ENCODE measurements around the gene SLC2A4.

The SLC2A4 gene

DNA sequence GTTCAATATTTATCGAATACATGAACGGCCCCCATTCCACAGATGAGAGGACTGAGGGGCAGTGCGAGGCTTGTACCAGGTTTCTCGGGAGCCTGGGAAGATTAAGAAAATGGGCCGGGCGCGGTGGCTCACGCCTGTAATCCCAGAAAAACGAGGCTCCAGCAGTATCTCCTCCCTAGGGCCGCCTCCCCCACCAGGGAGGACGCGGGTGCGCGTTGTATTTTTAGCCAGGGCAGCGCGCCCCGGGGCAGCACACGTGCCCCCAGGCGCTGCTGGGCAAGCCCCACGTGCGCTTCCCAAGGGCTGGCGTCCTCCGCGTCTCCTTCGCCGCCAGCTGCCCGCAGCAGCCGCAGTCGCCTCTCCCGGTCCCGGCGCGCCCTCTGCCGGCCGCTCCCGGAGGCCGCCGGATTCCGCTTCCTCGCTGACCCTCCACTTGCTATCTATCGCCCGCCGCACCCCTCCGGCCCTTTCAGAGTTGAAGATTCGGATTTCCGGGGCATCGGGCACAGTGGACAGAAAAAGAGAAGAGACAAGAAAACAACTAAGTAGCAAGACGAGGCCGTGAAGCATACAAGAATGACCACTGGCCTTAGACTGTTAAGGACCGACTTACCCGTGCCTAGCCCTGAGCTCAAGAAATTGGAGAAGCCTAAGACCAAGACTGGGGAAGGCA lies 14.8 kb downstream of the SLC2A4 start:
- in situ Hi-C loops (cut with HindIII; ENCODE audit: low sequenced_read_pairs) = no loop called here

DNA sequence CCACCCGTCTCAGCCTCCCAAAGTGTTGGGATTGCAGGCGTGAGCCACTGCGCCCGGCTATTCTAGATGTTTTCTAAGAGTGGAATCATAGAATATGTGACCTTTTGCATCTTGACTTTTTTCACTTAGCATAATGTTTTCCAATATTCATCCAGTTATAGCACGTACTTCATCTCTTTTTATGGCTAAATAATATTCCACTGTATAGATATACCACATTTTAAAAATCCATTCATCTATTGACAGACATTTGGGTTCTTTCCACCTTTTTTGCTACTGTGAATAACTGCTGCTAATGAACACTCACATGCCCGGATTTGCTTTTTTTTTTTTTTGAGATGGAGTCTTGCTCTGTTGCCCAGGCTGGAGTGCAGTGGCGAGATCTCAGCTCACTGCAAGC lies 22.7 kb downstream of the SLC2A4 start:
- in situ Hi-C loops (cut with HindIII; ENCODE audit: low sequenced_read_pairs) = loop anchor here (5.0 kb wide), 1 partner anchor 77 kb away; no protein-coding TSS in a partner anchor

DNA sequence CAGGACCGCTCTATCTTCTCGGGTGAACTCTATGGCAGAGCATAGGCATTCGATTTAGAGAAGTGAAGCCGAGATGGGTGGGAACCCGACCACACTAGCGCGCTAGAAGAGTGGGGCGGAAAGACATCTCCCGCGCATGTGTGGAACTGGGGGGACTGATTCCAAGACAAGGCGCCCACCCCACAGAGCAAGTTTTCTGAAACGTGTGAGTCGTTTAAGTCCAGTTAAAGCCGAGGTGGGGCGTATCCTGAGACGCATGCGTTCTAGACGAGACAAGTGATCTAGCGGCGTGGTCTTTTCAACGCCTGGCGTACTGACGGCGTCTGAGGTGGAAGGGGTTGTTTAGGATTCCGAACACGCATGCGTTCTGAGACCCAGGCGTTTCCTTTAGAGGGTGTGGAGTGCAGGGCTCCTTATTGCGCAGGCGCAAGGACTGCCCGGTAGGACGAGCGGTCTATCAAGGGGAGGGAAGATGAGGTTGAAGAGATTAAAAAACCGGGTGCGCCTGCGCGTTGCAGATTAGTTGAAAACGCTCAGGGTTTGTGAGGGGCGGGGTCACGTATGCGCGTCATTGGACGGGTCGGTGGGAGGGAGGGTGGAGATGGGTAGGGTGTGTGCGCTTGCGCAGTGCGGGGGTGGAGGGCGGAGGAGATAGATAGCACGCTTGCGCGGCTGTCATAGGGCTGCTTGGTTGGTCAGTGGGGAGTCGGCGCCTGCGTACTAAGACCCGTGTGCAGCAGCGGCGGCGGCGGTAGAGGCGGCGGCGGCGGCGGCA lies 25.6 kb downstream of the SLC2A4 start, which contains the start of gene EIF5A:
Gene EIF5A (plus strand): TSS at position 718 of the 775 bp plus-strand sequence. CDS start 2,008 bp downstream, outside the sequence.
- in situ Hi-C loops (cut with HindIII; ENCODE audit: low sequenced_read_pairs) = no loop called here

DNA sequence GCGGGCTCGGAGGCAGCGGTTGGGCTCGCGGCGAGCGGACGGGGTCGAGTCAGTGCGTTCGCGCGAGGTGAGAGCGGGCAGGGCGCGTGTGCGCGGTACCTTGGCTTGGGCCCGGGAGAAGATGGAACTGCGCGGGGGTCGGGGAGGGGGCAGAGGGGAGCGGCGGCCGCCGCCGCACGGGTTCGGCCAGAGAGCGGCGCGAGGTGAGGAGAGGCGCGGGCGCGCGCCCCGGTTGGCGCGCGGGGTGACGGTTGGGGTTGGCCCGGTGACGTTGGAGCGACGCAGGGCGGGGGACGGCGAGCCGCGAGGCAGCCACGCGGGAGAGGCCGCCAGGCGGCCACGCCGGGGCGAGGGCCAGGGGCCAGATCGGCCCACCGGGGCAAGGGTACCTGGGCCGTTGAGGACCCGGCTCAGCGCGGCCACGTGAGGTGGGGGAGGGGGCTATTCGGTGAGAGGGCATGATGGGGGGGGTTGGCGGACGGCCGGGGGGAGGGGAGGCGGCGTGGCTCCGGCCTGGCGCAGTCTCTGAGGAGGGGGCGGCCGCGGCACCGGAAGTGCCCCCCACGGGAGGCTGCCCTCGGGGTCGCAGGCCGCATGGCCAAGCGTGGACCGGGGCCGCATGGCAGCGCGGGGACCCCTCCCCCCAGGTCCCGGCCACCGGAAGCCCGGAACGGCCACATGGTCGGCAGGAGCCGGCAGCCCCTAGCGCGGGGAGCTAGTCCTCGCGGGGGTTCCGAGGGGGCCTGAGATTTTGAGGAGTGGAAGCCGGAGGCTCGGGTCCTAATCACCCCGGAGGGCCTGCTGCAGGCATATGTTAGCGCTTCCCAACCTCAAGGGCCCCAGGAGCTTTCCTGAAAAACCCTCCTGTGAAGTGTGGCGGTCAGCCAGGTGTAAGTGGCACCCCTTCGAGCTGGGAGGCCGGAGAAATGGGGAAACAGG lies 26.4 kb downstream of the SLC2A4 start:
- in situ Hi-C loops (cut with HindIII; ENCODE audit: low sequenced_read_pairs) = no loop called here

DNA sequence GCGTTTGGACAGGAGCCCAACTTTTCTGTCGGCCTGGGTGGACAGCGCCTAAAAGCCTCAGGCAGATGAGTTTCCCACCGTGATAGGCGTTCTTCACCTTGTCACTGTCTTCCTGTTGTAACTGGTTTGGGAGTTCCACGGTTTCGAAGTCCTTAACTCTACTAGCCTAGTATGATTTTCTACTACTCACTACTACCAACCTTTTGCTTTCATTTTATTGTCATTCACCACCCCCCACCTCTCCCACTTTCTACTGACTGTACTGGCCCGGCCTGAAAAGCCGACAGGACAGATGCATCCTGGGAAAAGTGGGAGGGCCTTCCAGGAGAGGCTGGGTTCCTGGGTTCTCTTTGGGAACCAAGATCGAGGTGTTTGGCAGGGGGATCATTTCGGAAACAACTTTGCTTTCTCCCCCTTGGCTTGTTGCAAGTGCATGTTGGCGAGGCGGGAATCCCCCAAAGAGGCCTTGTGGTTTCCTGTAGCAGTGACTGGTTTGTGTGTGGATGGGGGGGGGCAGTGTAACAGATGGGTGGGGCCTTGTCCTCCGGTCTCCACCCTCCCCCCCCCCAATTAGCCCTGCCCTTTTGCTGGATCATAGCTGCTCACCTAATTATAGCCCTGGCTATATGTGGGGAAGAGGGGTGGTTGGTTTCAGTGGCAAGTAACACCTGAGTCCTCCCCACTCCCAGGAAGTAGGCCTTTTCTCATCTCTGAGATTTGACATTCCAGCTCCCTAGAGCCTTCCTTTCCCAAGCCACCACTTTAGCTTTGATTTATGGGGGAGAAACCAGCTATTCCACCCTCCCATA lies 27.3 kb downstream of the SLC2A4 start:
- in situ Hi-C loops (cut with HindIII; ENCODE audit: low sequenced_read_pairs) = no loop called here

DNA sequence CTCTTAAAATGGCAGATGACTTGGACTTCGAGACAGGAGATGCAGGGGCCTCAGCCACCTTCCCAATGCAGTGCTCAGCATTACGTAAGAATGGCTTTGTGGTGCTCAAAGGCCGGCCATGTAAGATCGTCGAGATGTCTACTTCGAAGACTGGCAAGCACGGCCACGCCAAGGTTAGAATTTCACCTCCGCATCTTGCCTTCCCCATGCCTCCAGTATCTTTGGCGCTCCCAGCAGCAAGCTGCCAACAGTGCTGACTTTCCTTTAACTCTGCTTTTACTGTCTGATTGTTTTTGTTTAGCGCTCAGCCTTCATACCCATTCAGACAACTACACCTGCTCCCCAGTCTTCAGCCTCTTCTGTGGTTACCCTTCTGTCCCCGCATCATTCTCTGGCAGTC lies 28.1 kb downstream of the SLC2A4 start:
- in situ Hi-C loops (cut with HindIII; ENCODE audit: low sequenced_read_pairs) = no loop called here

DNA sequence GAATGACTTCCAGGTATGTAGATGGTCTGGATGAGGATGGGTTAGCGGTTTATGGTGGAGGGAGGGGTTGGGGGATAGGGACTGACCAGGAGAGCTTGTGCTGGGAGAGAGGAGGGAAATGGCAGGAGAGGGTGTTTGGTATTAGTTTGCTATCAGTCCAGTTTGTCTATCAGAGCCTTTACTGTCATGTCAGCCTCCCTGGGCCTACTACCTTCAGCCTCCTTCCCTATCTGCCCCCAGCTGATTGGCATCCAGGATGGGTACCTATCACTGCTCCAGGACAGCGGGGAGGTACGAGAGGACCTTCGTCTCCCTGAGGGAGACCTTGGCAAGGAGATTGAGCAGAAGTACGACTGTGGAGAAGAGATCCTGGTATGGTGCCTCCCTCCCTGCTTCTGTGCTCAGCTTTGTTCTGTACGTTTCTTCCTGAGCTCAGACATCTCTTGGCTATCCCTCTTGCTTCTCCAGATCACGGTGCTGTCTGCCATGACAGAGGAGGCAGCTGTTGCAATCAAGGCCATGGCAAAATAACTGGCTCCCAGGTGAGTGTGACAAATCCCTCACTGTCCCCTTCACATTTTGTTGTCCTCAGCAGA lies 29.7 kb downstream of the SLC2A4 start:
- in situ Hi-C loops (cut with HindIII; ENCODE audit: low sequenced_read_pairs) = no loop called here

DNA sequence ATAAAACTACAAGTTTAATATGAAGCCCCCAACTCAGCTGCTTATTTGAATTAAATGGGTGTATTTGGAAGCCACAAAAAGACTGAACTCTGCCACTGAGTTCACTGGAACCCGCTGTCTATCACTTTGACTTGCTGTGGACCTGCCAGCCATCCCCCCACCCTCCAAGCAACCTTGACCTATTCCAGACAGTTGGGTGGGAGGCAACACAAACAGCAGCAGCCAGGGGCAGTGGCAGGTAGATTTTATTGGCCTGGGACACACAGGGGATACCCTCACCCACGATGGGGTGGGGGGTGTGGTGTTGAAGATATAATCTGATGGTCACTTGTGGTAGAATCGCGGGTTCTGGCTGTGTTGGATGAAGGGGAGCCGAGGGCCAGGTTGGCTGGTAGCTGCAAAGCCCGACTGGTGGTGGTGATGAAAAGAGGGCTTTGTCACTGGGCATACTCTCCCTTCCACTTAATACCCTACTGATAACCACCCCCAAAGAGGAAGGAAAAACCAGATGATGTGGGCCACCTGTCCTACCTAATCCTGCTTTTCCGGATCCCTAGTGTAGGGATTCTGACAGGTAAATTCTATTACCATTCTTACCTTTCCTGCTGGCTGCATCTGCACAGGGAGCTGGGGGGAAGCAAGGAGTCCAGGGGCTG lies 31.0 kb downstream of the SLC2A4 start:
- in situ Hi-C loops (cut with HindIII; ENCODE audit: low sequenced_read_pairs) = no loop called here

DNA sequence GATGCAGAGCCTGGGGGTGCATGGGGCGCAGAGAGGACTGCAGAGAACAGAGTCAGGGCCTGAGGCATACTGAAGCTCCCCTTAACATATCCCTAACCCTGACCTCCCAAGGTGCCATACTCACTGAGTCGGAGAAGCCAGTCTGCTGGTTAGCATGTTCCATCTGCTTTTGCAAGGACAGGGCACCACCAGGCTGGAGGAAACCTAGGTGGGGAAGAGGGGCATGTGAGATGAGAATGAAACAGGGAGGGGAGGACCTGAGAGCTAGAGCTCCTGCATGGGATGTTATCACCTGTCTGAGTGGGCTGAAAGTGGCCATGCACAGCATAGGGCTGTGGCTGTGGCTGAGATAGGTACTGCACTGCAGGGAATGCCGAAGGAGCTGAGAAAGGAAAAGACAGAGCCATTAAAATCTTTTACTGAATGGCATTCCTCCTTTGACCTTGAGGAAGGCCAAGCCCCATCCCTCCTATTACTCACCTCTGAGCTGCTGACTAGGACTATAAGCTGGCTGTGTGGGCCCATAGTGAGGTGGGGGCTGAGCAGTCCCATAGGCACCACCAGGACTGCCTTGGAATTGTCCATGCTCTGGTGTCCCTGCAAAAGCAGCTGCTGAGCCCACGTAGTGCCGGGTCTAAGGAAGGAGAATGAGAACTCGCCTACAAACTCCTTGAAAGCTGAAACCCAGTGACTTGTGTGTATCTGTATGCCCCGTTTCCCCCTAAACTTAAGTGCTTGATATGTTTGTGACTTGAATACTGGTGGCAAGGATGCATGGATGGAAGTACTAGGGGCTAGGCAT lies 31.8 kb downstream of the SLC2A4 start:
- in situ Hi-C loops (cut with HindIII; ENCODE audit: low sequenced_read_pairs) = no loop called here

DNA sequence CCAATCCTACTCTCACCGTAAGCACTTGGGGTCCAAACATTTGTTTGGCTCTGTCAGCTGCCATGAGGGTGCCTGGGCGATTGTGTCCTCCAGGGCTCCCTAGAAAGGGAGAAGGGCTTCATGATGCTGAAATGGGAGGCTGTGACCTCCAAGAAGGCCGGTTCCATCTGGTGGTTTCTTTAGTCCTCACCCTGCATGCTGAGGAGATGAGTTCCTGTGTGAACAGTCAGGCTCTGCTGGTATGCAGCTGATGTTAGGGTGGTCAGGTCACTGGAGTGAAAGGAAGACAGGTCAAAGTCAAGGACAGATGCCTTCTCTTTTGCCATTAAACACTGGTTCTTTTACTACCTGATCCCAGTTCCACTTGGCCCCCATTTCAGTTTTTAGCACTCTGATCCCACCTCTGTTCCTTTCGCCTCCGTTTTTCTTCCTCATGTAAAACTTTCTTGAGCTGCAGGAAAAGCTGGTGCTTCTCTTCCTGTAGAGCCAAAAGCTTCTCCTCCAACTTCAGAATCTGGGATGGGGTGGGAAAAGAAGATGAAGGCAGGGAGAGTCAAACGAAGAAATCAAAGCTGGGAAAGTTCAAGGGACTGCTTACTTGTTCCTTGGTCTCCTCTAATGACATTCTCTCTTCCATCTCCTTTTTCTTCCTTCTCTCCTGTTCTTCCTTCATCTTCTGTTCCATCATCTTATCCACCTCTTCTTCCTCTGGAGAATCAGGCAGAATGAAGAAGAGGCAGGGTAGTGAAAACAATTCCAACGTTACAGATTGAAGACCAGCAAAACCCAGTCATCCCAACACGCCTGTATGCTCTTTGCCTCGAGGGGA lies 32.6 kb downstream of the SLC2A4 start:
- in situ Hi-C loops (cut with HindIII; ENCODE audit: low sequenced_read_pairs) = no loop called here

DNA sequence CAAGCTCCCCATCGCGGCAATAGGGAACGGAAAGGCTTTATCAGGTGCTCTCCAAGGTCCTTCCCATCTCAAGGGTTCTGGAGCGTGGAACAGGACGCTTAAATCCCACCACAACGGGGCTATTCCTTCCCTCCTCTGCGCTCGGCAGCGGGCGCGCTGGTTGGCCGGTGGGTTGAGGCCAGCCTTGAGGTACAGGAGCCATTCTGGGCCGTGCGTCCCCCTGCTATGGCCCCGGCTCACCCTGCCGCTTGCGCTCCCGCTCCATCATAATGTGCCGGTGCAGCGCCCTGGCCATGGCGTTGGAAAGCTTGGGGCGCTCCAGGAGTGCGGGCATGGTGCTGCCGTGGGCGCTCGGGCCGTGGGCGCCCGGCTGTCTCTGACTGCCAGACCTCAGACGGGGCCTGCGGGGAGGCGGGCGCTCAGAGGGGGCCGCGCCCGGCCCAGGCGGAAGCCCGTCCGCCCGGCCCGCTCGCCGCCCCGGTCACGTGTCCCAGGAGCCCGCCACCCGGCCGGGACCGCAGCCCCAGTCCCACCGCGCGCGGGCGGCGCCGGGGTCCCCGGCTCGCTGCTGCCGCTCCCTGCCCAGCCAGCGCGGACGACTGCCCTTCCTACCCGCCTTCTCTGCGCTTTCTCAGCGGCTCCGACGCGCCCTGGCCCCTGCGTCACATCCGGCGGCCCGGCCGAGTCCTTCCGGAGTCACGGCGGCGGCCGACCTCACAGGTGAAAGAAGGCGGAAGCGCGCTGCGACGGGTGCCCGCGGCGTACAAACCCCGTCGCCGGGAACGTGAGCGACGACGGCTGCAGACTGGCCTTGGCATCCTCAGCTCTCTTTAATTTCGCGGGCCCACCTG lies 33.4 kb downstream of the SLC2A4 start, which contains the start of gene GPS2:
Gene GPS2 (minus strand): TSS at position 642 of the 851 bp plus-strand sequence. CDS start 308 bp downstream, at position 334.
- in situ Hi-C loops (cut with HindIII; ENCODE audit: low sequenced_read_pairs) = no loop called here

DNA sequence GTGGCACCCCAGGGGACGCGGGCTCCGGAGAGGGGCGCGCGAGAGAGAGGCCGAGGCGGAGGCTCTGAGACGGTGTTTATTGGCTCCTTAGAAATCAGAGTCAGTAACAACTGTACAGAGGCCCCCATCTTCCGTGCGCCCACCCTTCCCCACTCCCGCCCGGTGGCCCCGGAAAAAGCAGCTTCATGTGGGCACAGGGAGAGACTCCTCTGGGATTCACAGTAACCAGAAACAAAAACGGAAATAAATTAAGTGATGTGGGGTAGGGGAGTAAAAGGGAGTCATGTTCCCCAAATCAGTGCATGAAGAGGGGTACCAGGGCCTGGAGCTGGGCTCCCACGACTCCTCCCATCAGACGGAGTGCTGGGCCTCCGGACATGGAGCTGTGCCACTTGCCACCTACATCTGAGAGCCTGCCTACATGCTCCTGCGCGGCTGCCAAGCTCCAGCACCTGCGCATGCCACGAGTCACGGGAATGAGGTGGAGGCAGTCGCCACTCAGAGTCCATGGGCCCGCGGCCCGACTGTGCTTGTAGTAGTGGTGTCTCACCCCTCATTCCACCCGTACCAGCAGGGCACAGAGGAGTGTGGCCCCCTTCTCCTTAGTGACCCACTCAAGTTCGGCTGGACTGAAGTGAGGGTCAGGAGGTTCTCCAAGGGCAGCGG lies 34.2 kb downstream of the SLC2A4 start:
- in situ Hi-C loops (cut with HindIII; ENCODE audit: low sequenced_read_pairs) = no loop called here

DNA sequence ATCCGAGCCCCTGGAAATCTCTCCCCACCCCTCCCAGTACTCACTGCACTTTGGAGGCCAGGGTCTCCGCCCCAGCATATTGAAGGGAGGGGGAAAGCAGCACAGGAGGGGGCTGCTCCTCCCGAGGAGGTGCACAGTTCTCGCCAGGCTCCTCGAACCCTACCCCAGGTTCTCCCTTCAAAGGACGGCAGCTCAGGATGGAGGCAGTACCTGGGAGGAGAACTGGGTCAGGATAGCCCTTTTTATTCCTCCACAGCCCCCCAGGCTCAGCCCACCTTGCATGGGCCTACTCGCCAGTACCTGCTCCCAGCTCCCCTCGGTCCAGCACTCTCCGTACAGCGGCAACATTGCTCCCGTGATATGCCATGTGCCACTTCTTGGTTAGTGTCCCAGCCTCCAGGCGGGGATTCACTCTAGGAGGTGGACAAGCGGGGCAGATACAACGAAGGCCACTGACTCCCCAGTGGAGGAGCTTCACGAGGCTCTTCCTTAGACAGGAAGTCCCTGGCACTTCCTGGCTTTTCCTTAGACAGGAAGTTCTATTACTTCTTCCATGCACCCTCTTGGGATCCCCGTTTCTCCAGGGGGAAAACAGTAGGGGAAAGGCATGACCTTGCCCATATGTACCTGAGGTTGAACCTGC lies 35.8 kb downstream of the SLC2A4 start:
- in situ Hi-C loops (cut with HindIII; ENCODE audit: low sequenced_read_pairs) = no loop called here

DNA sequence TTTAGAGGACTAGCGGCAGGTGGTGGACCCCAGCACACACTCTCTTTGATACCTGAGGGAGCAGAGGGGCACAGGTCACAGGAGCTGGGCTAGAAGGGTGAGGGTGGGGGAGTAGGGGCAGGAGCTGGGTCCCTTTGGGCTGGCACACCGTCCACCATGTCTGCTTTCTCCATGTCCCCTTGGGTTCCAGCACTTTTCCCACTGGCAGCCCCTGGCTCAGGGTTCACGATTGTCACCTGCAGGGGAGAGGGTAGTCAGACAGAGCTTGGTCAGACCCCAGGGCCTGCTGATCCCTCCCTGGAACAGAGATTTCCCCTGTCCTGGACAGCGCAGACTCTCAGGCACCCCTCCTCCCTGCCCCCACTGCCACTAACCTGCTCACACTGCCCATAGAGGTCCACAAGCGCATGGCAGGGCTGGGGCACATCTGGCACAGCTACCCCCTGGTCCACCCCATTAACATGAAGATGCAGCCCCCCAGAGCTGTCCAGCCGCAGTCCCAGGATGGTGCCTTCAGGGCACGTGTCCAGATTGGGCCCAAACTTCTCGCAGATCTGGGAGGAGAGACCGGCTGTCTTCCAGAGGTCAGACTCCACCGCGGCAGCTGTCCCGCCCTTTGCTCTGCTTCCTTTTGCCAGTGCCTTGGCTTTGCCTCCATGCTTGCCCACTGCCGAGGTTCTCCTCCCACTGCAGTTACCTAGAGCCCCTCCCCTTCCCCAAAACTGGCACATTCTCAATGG lies 36.8 kb downstream of the SLC2A4 start:
- in situ Hi-C loops (cut with HindIII; ENCODE audit: low sequenced_read_pairs) = no loop called here

DNA sequence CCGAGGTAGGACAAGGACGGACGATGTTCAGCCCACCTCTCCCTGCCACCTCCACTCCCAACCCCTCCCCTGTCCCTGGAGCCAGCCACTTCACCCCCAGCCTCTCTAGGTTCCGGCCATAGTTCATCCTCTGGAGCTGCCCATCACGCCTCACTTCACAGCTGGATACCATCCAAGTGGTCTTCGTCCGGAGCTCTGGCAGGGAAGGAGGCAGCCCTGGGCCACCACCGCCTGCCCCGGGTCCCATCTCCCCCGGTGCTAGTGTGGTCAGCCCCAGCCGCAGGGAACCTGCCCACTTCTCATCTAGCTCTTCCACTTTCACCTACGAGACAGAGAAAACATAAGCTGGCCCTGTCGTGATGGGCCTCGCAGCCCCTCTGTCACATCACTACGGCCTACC lies 39.9 kb downstream of the SLC2A4 start:
- in situ Hi-C loops (cut with HindIII; ENCODE audit: low sequenced_read_pairs) = no loop called here

All from endothelial cell of hepatic sinusoid (primary cell).